GM12878 (cell line): Measurements from ENCODE around the gene RFX5. TPM values are rescaled to one million over a fixed set of nuclear protein-coding genes. Genes with fewer than 3 reads are reported as not detected.

Source experiments
- ATAC-seq: fragments of 200-7000 bp; cut with Tn5 transposase; 3 replicates; pipeline ENCODE4 v1.9.1; 2020; ENCODE audit warnings: mild to moderate bottlenecking, moderate library complexity
- BruUV-seq: library from RNA; stranded (reverse); fragments of 400-500 nt; replicated peaks from 2 replicates; lab custom pipeline; 2021; lab: Mats Ljungman, UMichigan
- CTCF ChIA-PET: fragments of 300-600 bp; sonication (Branson Sonifier 250); formaldehyde crosslinking; extraction: SDS; loops from one replicate; lab custom pipeline; 2021; ENCODE audit warnings: inconsistent platforms; lab: Yijun Ruan, JAX
- POLR2A ChIA-PET: fragments of 350-600 bp; formaldehyde crosslinking; extraction: SDS; loops from one replicate; lab custom pipeline; 2021; ENCODE audit warnings: inconsistent platforms; lab: Charles Lee
- RAD21 ChIA-PET: fragments of 300-600 bp; sonication (Branson Sonifier 250); formaldehyde crosslinking; loops from one replicate; lab custom pipeline; 2023; ENCODE audit warnings: antibody characterized with exemption; ENCODE audit not compliant: unreplicated experiment; lab: Charles Lee
- SMC1A ChIA-PET: fragments of 300-600 bp; sonication (Branson Sonifier 250); formaldehyde crosslinking; loops from one replicate; lab custom pipeline; 2023; ENCODE audit not compliant: unreplicated experiment, uncharacterized antibody; lab: Charles Lee
- DNase-seq: peaks from one replicate; pipeline ENCODE4 v3.0.0-alpha.2; 2011; ENCODE audit warnings: low read depth, low spot score
- FAIRE-seq: peaks from 3 replicates; lab custom pipeline; 2011; peaks lifted over from hg19 to GRCh38; lab: Jason Lieb, UNC
- H2AFZ ChIP-seq: 2 replicates; pipeline ENCODE4 v1.6.0; 2011; ENCODE audit warnings: low read depth, low read length, control low read depth; ENCODE audit not compliant: control insufficient read depth
- H3K27ac ChIP-seq: 2 replicates; pipeline ENCODE4 v1.5.1; 2011; ENCODE audit warnings: control low read depth; ENCODE audit not compliant: control insufficient read depth, insufficient read depth
- H3K27me3 ChIP-seq, 2 experiments: replicated peaks in 1 of 2; 2 replicates each; pipeline versions ENCODE4 v1.6.0 to v1.6.1; 2011; ENCODE audit warnings: low read length in 1 of 2; ENCODE audit not compliant: control insufficient read depth in 2 of 2, insufficient read depth in 2 of 2
- H3K36me3 ChIP-seq, 2 experiments: 2 replicates each; pipeline ENCODE4 v1.5.1; 2011; ENCODE audit warnings: low read length in 1 of 2; ENCODE audit not compliant: control insufficient read depth in 2 of 2, insufficient read depth in 2 of 2
- H3K4me1 ChIP-seq: 2 replicates; pipeline ENCODE4 v1.6.1; 2011; ENCODE audit warnings: mild to moderate bottlenecking, low read length, moderate library complexity, mixed read lengths; ENCODE audit not compliant: control insufficient read depth, insufficient read depth
- H3K4me2 ChIP-seq: 2 replicates; pipeline ENCODE4 v1.6.0; 2011; ENCODE audit warnings: control low read depth; ENCODE audit not compliant: control insufficient read depth, insufficient read depth
- H3K4me3 ChIP-seq: fragments of 200-600 bp; sonication (generic); 2 replicates; pipeline ENCODE4 v1.5.1; 2016
- H3K79me2 ChIP-seq: 2 replicates; pipeline ENCODE4 v1.6.0; 2011; ENCODE audit warnings: low read length; ENCODE audit not compliant: control insufficient read depth, insufficient read depth
- H3K9ac ChIP-seq: 2 replicates; pipeline ENCODE4 v1.8.0; 2011; ENCODE audit warnings: low read length, control low read depth, mixed read lengths; ENCODE audit not compliant: control insufficient read depth, insufficient read depth
- H3K9me3 ChIP-seq: replicated peaks from 3 replicates; pipeline ENCODE4 v1.5.1; 2011; ENCODE audit warnings: mild to moderate bottlenecking, low read length; ENCODE audit not compliant: control insufficient read depth, insufficient read depth
- H4K20me1 ChIP-seq: 2 replicates; pipeline ENCODE4 v1.6.0; 2011; ENCODE audit not compliant: control insufficient read depth, insufficient read depth
- MTA2 ChIP-seq: fragments of 450-650 bp; IDR thresholded peaks from 2 replicates; pipeline ENCODE4 v1.6.1; 2016; ENCODE audit warnings: low read depth, mild to moderate bottlenecking, moderate library complexity
- POLR2A ChIP-seq: IDR thresholded peaks from 2 replicates; pipeline ENCODE4 v1.6.1; 2011; ENCODE audit warnings: low read depth, mild to moderate bottlenecking, low read length
- POU2F2 ChIP-seq: IDR thresholded peaks from 3 replicates; pipeline ENCODE4 v1.6.1; 2011; ENCODE audit warnings: low read depth, mild to moderate bottlenecking, low read length, borderline replicate concordance
- RCOR1 ChIP-seq: conservative IDR thresholded peaks from 2 replicates; pipeline ENCODE4 v1.6.1; 2012; ENCODE audit warnings: low read depth, low read length, improper control_type of control experiment
- RFX5 ChIP-seq: IDR thresholded peaks from 2 replicates; pipeline ENCODE4 v1.6.1; 2011; ENCODE audit warnings: low read depth, low read length, improper control_type of control experiment
- STAT1 ChIP-seq: fragments of 450-650 bp; conservative IDR thresholded peaks from 2 replicates; pipeline ENCODE4 v1.6.1; 2014; ENCODE audit warnings: antibody characterized with exemption, mild to moderate bottlenecking
- ZBED1 ChIP-seq: IDR thresholded peaks from 2 replicates; pipeline ENCODE4 v1.6.1; 2016; ENCODE audit warnings: borderline replicate concordance
- ZBTB33 ChIP-seq: fragments of 450-650 bp; IDR thresholded peaks from 2 replicates; pipeline ENCODE4 v1.6.1; 2017; ENCODE audit warnings: mild to moderate bottlenecking
- ZZZ3 ChIP-seq: IDR thresholded peaks from 2 replicates; pipeline ENCODE4 v1.6.1; 2011; ENCODE audit warnings: low read depth; ENCODE audit not compliant: control insufficient read depth, insufficient read length
- WGBS: methylation state at CpG from one replicate; pipeline ENCODE4 v1.1.6; 2016; ENCODE audit warnings: low lambda C conversion rate; ENCODE audit not compliant: insufficient replicate concordance, insufficient coverage; ENCODE audit errors: missing lambda C conversion rate; 5-methylcytosine and 5-hydroxymethylcytosine counted together
- in situ Hi-C: fragments of 300-500 bp; cut with MboI; formaldehyde crosslinking; loops from 9 replicates; pipeline ENCODE4 v1.14.3; 2018; ENCODE audit warnings: mixed read lengths
- intact Hi-C: fragments of 100-400 bp; cut with micrococcal nuclease; formaldehyde crosslinking; loops from one replicate; pipeline ENCODE4 v1.14.2; 2022; ENCODE audit not compliant: unreplicated experiment
- polyA plus RNA-seq, 11 experiments: library from polyadenylated mRNA; depleted of rRNA in 4 of 11; unstranded in 6 of 11; stranded (reverse) in 5 of 11; fragments of >200 nt; fragmentation: Nextera tagmentation in 4 of 11; fragmentation: Illumina TruSeq in 1 of 11; extraction: Ambion mirVana in 4 of 11; extraction: Trizol in 1 of 11; gene quantifications; 1 replicate in 1 of 11; 2 replicates in 10 of 11; pipeline versions ENCODE4 v1.2.1 to v1.2.3, GENCODE V29; 2011 to 2016; ENCODE audit warnings: inconsistent platforms in 2 of 11, missing spikeins in 2 of 11, low read depth in 1 of 11
- total RNA-seq, 4 experiments: library from RNA; depleted of rRNA in 3 of 4; stranded (reverse); fragments of >200 nt in 3 of 4; fragmentation: Illumina TruSeq in 1 of 4; extraction: Trizol in 1 of 4; gene quantifications; 2 replicates each; pipeline versions ENCODE4 v1.2.1 to v1.2.3, GENCODE V29; 2013 to 2021

Gene RFX5
- total and polyA plus RNA-seq, 10 of the 15 experiments (the other 5 are each of a cell fraction or from before 2014, with no cell fraction given), result 14.1 to 198 (median 124) TPM

- in situ Hi-C loops (no loop called here), intact Hi-C loops (no loop called here)
- CTCF ChIA-PET, result interaction anchor here (0.7 to 1.0 kb wide), 2 partner anchors 10 to 14 kb away, joined by 3 to 4 read pairs; no protein-coding TSS in a partner anchor
- Histone ChIP-seq H3K79me2 (no peaks in the 10 kb centered on the region), H3K36me3 (no peaks in the 10 kb centered on the region), H3K9ac (no peak overlapping the region), H3K4me3 (no peak overlapping the region), H2AFZ (no peak overlapping the region), H3K4me1 (no peaks in the 10 kb centered on the region), H3K9me3 (no peaks in the 10 kb centered on the region; the same call in 1 of the 3 replicates), H3K4me2 (no peak overlapping the region), H3K27me3 (no peaks in the 10 kb centered on the region), H4K20me1 (no peaks in the 10 kb centered on the region), H3K27ac (no peak overlapping the region)
- no peak for DNase-seq
- SMC1A ChIA-PET, result no interaction called here
- ATAC-seq, result no peak
- BruUV-seq, result no TSS peak
- 43% methylated on average over 20 of the region's 20 CpGs for WGBS
- POLR2A ChIA-PET, result interaction anchor here (0.9 kb wide), 1 partner anchor 12 kb away, joined by 3 read pairs; no protein-coding TSS in a partner anchor
- TF ChIP-seq RFX5 (no peak), POU2F2 (no peak), ZBED1 (no peak), RCOR1 (no peak), ZZZ3 (no peak), STAT1 (no peak), POLR2A (no peak), MTA2 (no peak), ZBTB33 (no peak)
- FAIRE-seq, result no peak
- RAD21 ChIA-PET, result no interaction called here
These were observed 21.6 kb upstream of the RFX5 start for GRCh38 chr1:151368393-151369301.
